Testis (tissue), 2 donors: ENCODE results near the gene EFNB3.

Experiments
- POLR2A ChIP-seq: fragments of 450-650 bp; IDR thresholded peaks from one replicate; pipeline ENCODE4 v1.6.1; 2017; ENCODE audit warnings: antibody characterized with exemption, mild to moderate bottlenecking, moderate library complexity
- TF ChIP-seq, protein P1 (sequence below), 3 experiments: fragments of 450-650 bp in 2 of 3; fragments of 200-600 bp in 1 of 3; sonication (generic) in 1 of 3; IDR thresholded peaks; one replicate each; pipeline ENCODE4 v1.5.1; 2016 to 2019; ENCODE audit warnings: antibody characterized with exemption in 3 of 3, mild to moderate bottlenecking in 2 of 3, moderate library complexity in 1 of 3

- TF ChIP-seq, protein P1, sequence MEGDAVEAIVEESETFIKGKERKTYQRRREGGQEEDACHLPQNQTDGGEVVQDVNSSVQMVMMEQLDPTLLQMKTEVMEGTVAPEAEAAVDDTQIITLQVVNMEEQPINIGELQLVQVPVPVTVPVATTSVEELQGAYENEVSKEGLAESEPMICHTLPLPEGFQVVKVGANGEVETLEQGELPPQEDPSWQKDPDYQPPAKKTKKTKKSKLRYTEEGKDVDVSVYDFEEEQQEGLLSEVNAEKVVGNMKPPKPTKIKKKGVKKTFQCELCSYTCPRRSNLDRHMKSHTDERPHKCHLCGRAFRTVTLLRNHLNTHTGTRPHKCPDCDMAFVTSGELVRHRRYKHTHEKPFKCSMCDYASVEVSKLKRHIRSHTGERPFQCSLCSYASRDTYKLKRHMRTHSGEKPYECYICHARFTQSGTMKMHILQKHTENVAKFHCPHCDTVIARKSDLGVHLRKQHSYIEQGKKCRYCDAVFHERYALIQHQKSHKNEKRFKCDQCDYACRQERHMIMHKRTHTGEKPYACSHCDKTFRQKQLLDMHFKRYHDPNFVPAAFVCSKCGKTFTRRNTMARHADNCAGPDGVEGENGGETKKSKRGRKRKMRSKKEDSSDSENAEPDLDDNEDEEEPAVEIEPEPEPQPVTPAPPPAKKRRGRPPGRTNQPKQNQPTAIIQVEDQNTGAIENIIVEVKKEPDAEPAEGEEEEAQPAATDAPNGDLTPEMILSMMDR (IDR thresholded peaks at IDR 0.05): no peak
- TF ChIP-seq POLR2A: no peak
These were observed 1.8 kb downstream of the EFNB3 start for GRCh38 chr17:7706631-7707354.
